Activated naive CD4-positive, alpha-beta T cell treated with anti-CD3 and anti-CD28 coated beads for 36 hours (primary cell): ENCODE results near the gene PCDH15. TPM values are rescaled to one million over a fixed set of nuclear protein-coding genes. Genes with fewer than 3 reads are reported as not detected.

Experiments
- CTCF ChIA-PET: fragments of 350-600 bp; sonication (Branson Sonifier 250); formaldehyde crosslinking; loops from one replicate; lab custom pipeline; 2021; ENCODE audit warnings: antibody characterized with exemption; lab: Charles Lee
- DNase-seq: peaks from one replicate; pipeline ENCODE4 v3.0.0-alpha.2; 2020
- H3K27ac Mint-ChIP-seq: one replicate; pipeline ENCODE4 v1.8.0; 2021; ENCODE audit warnings: mild to moderate bottlenecking, mixed read lengths
- H3K27me3 Mint-ChIP-seq: one replicate; pipeline ENCODE4 v1.8.0; 2021; ENCODE audit warnings: low read depth, mixed read lengths
- H3K36me3 Mint-ChIP-seq: one replicate; pipeline ENCODE4 v1.8.0; 2021; ENCODE audit warnings: low read depth, mixed read lengths
- H3K4me1 Mint-ChIP-seq: one replicate; pipeline ENCODE4 v1.8.0; 2021; ENCODE audit warnings: low read depth, mixed read lengths
- H3K4me3 Mint-ChIP-seq: one replicate; pipeline ENCODE4 v1.8.0; 2021; ENCODE audit warnings: mild to moderate bottlenecking, moderate library complexity, mixed read lengths
- H3K9me3 Mint-ChIP-seq: one replicate; pipeline ENCODE4 v1.8.0; 2021; ENCODE audit warnings: mixed read lengths
- intact Hi-C: fragments of 100-400 bp; cut with micrococcal nuclease; formaldehyde crosslinking; loops from one replicate; pipeline ENCODE4 v1.15.1; 2023
- total RNA-seq, 2 experiments: library from RNA; stranded (reverse); gene quantifications; one replicate each; pipeline ENCODE4 v1.2.3, GENCODE V29; 2021

PCDH15 gene
- total RNA-seq, 2 experiments from 2014 or later = not detected

DNA sequence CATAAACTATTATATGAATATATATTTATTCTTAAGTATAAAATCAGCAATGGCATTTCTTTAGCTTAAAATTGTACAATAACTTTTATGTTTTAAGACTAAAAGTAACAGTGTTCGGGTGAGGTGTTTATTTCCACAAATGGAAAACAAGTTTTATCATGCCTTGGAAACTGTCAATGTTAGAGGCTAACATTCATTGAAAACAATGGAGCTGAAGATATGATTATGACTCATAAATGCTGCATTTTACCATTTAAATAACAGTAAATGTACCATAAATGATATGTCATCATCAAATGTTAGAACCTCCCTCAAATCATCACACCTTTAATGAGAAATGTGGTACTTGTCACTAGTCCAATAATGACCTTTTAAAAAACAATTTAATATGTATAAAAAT, 897.3 kb downstream of the PCDH15 start:
- Mint-ChIP-seq H3K4me3 (no peak overlapping the region), H3K36me3 (no peaks in the 10 kb centered on the region), H3K27me3 (no peaks in the 10 kb centered on the region), H3K9me3 (no peaks in the 10 kb centered on the region), H3K4me1 (no peaks in the 10 kb centered on the region), H3K27ac (no peak overlapping the region)
- DNase-seq = no peak
- CTCF ChIA-PET = no interaction called here
- intact Hi-C loops = no loop called here

DNA sequence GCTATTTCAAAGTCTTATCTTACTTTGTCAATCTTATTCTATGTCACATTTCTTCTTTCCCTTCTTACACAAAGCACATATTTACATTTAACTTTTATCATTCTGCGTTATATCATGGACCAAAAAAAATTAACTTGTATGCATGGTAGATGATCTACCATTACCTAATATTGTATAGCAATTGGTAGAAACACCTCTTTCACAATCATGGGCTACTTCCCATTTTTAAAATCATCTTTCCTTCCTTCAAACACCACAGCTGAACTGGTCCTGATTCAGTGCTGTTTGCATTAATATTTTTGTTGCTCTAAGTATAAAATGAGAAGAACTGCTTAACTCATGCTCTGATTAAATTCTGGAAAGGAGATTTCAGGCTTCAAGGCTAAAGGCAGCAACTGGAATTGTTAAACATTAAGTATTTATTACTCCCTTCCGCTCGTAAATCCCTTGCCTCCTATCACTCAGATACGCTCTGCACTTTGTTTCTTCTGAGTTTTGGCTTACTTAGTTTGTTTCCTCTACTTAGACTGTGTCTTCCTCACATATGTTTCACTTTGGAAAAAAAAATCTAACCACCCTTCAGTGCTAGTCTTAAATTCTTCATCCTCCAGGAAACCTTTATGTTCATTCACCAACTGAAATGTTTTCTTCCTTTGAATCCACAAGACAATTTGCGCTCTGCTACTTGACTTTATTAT, 901.4 kb downstream of the PCDH15 start:
- CTCF ChIA-PET = no interaction called here
- DNase-seq = no peak
- no peaks in the 10 kb centered on the region for H3K36me3 Mint-ChIP-seq
- H3K27me3 Mint-ChIP-seq = no peaks in the 10 kb centered on the region
- H3K4me1 Mint-ChIP-seq = no peaks in the 10 kb centered on the region
- intact Hi-C loops = no loop called here
- H3K9me3 Mint-ChIP-seq = no peaks in the 10 kb centered on the region
- no peak overlapping the region for H3K27ac Mint-ChIP-seq
- no peak overlapping the region for H3K4me3 Mint-ChIP-seq

DNA sequence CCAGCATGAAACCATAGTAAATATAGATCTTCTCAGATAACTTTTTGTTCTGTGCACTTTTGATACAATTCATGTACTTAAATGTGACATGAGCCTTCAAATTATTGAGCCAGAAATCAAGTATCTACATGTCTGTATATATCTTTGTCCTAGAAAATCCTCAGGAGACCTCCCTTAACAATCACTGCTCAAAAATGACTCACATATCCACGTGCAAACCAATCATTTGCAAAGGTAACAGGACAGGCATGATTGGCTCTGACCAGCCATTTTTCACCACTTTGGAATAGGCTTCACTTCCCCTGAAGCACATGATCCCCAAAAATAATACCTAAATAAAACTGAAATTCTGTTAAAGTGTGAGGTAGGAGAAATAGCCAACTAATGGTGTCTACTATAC, 902.5 kb downstream of the PCDH15 start:
- H3K27ac Mint-ChIP-seq = no peak overlapping the region
- H3K9me3 Mint-ChIP-seq = peaks cover 2% of the 10 kb centered on the region
- DNase-seq = no peak
- CTCF ChIA-PET = no interaction called here
- H3K4me1 Mint-ChIP-seq = no peaks in the 10 kb centered on the region
- intact Hi-C loops = no loop called here
- H3K27me3 Mint-ChIP-seq = no peaks in the 10 kb centered on the region
- H3K36me3 Mint-ChIP-seq = no peaks in the 10 kb centered on the region
- no peak overlapping the region for H3K4me3 Mint-ChIP-seq

DNA sequence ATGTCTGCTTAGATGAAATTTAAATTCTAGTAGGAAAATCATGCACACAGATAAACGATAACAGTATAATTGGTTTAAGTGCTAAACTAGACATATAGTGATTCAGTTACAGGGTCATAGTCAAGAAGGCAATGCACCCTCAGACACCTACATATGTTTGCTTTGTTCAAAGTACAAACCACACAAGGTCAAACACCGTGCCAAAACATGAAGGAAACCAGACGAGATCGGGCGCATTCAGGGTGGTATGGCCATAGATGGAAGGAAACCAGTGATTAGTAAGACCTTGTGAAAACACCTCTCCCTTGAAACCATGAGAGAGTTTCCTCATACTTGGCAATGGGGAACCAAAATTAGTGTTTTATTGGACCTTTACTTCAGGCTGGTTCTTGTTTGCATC, 906.9 kb downstream of the PCDH15 start:
- Mint-ChIP-seq H3K4me1 (no peaks in the 10 kb centered on the region), H3K9me3 (peaks cover 2% of the 10 kb centered on the region), H3K4me3 (no peak overlapping the region), H3K27me3 (no peaks in the 10 kb centered on the region), H3K27ac (no peak overlapping the region), H3K36me3 (no peaks in the 10 kb centered on the region)
- no peak for DNase-seq
- intact Hi-C loops = no loop called here
- CTCF ChIA-PET = no interaction called here

DNA sequence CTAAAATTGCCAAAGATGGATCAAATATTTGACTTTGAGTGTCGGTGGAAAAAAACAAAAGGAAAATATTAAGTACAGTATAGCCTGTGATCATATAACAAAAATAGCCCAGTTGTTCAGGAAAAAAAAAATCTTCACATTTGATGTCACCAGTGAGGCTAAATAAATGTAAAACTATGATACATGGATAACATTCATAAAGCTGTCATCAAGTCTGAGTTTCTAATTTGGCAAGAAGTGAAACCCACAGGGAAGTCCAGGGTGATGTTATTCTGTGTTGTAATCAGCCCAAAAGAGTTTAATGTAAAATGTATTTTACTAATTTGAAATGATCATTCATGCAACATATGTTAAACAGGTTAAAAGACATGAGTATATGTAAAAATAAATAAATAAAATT, 908.0 kb downstream of the PCDH15 start:
- Mint-ChIP-seq H3K27ac (no peak overlapping the region), H3K36me3 (no peaks in the 10 kb centered on the region), H3K4me1 (no peaks in the 10 kb centered on the region), H3K9me3 (peaks cover 2% of the 10 kb centered on the region), H3K27me3 (no peaks in the 10 kb centered on the region), H3K4me3 (no peak overlapping the region)
- intact Hi-C loops = no loop called here
- CTCF ChIA-PET = no interaction called here
- no peak for DNase-seq

DNA sequence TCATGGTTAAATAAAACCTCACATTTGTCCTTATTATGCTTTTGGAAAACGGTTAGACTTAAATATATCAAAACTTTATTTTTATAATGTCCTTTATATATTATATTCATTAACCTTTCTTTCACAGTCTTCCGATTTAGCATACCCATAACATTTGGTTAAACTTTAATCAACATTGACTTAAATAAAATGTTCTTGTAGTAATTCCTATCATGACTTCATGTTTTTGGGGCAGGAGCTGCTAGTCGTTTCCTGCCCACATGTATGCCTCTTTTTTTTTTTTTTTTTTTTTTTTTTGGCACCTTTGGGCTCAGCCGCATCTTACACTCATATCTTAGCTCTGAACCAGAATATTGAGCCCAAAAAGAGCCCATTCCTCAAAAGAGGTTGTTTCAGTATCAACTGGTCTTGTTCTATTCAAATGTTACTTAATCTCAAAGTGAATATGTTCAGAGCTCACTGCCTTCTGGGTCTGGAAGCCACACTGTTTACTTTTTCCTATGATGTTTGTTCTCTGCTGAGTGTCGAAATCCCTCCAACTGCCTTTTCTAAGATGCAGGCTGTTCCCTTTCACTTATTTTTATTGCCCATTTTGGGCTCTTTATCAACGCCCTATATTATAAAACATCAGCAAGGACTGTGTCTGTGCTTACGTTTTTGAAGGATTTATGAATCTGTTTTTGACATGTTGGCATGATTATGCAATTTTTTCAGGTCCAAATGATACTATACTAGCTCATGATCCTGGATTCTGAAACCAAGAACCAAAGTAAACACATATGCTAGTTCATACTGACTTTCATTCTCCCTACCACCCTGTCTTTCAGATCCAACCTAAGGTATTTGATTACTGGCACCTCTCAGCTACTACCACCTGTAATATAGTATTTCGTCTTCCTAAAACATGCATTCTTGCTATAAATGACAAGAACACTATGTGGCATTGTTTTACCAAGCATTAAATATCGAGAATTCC, 914.4 kb downstream of the PCDH15 start:
- peaks cover 1% of the 10 kb centered on the region for H3K9me3 Mint-ChIP-seq
- no peaks in the 10 kb centered on the region for H3K4me1 Mint-ChIP-seq
- CTCF ChIA-PET = interaction anchor here (0.6 kb wide), 1 partner anchor 88 kb away, joined by 6 read pairs; no protein-coding TSS in a partner anchor
- no peak for DNase-seq
- no peak overlapping the region for H3K27ac Mint-ChIP-seq
- H3K4me3 Mint-ChIP-seq = no peak overlapping the region
- intact Hi-C loops = no loop called here
- no peaks in the 10 kb centered on the region for H3K27me3 Mint-ChIP-seq
- H3K36me3 Mint-ChIP-seq = no peaks in the 10 kb centered on the region

DNA sequence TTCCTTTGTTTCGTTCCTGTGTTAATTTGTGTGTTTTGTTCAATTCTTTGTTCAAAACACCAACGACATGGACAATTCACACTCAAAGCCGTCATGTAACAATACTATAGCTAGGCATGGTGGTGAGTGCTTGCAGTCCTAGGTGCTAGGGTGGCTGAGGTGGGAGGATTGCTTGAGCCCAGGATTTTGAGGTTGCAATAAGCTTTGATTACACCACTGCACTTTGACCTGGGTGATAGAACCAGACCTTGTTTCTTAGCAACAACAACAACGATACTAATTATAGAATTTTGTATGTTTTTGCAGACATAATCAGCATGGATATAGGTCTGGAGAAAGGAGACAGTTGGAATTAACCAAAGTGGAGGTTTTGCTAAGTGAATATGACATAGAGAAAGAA, 936.2 kb downstream of the PCDH15 start:
- CTCF ChIA-PET = no interaction called here
- H3K4me3 Mint-ChIP-seq = no peak overlapping the region
- no peaks in the 10 kb centered on the region for H3K4me1 Mint-ChIP-seq
- no peak overlapping the region for H3K27ac Mint-ChIP-seq
- H3K36me3 Mint-ChIP-seq = no peaks in the 10 kb centered on the region
- H3K27me3 Mint-ChIP-seq = no peaks in the 10 kb centered on the region
- H3K9me3 Mint-ChIP-seq = peaks cover 6% of the 10 kb centered on the region
- DNase-seq = no peak
- intact Hi-C loops = no loop called here

DNA sequence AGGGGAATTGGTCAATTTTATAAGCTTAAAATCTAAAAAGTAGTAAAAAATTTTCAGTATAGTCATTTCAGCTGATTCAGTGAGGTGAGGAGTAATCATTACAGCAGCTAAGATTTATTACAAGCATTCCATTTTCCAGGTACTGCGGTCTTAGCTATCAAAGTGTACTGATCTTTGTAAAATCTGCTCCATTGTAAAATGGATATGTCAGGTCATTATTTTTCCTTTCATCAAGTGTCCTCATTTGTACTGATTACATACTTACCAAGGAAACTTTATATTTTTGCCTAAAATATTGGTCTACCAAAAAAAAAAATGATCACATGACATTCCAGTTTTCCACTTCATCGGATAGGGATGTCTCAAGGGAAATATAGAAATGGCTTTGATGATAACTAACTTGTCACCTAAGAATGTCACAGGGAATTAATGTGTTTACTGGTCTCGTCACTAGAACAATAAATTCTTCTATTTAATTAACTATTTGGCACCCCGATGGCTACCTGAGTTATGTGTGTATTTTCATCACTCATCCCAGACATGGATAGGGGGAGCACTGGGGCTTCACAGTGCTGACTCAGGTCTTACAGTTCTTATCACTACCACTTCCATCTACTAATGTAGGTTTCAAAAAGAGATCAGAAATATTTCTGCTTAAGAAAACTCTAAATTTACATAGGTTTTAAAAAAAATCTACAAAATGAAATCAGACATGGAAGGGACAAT, 948.4 kb downstream of the PCDH15 start:
- intact Hi-C loops = no loop called here
- CTCF ChIA-PET = no interaction called here
- Mint-ChIP-seq H3K27ac (no peak overlapping the region), H3K4me3 (no peak overlapping the region), H3K36me3 (no peaks in the 10 kb centered on the region), H3K4me1 (no peaks in the 10 kb centered on the region), H3K9me3 (no peaks in the 10 kb centered on the region), H3K27me3 (no peaks in the 10 kb centered on the region)
- DNase-seq = no peak

DNA sequence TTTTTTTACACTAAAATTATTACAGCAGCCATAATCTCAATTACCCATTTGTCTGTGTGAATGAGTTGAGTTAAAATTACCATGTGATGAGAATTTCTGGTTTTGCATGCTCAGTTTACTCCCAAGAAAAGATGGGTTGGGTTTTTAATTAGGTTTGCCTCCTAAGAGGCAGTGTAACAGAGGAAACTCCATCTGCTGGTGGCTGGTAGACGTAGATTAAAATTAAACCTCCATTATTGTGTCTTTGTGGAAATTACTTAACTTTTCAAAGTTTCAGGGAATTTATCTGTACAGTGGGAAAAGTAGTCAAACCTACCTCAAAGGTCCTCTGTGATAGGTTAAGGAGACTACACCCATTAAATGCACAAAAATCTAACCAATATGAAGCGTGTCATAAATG, 954.2 kb downstream of the PCDH15 start:
- H3K4me3 Mint-ChIP-seq = no peak overlapping the region
- CTCF ChIA-PET = no interaction called here

DNA sequence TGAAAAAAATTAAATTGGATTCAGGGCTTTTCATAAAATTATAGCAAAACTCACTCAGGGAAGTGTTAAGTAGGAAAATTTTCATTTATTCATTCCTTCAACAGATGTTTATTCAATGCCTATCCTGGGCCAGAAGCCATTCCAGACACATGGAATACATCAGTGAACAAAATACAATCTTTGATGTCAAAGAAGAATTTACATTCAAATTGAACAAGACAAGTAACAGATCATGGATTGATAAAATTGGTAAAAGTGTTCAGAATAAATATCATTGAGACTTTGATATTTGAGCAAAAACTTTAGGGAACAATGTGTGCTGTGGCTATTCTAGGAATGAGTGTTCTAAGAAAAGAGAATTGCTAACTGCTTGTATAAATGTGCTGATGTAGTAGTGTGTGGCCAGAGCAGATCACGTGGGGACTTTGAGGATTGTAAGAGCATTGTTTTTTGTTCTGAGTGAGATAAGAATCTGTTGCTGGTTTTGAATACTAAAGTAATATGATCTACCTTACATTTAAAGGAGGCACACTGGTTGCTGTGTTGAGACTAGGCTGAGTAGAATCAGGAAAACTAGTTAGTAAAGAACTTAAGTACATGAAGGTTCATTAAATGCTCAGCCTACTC, 957.2 kb downstream of the PCDH15 start:
- no peak for DNase-seq
- peaks cover 1% of the 10 kb centered on the region for H3K9me3 Mint-ChIP-seq
- H3K4me3 Mint-ChIP-seq = no peak overlapping the region
- intact Hi-C loops = no loop called here
- CTCF ChIA-PET = no interaction called here
- H3K4me1 Mint-ChIP-seq = no peaks in the 10 kb centered on the region
- H3K27ac Mint-ChIP-seq = no peak overlapping the region
- H3K36me3 Mint-ChIP-seq = no peaks in the 10 kb centered on the region
- no peaks in the 10 kb centered on the region for H3K27me3 Mint-ChIP-seq

More for the DNA sequence above, 954.2 kb downstream of the PCDH15 start:
- Mint-ChIP-seq H3K9me3 (peaks cover 1% of the 10 kb centered on the region), H3K36me3 (no peaks in the 10 kb centered on the region), H3K4me1 (no peaks in the 10 kb centered on the region), H3K27me3 (no peaks in the 10 kb centered on the region), H3K27ac (no peak overlapping the region)
- DNase-seq = no peak
- intact Hi-C loops = no loop called here

DNA sequence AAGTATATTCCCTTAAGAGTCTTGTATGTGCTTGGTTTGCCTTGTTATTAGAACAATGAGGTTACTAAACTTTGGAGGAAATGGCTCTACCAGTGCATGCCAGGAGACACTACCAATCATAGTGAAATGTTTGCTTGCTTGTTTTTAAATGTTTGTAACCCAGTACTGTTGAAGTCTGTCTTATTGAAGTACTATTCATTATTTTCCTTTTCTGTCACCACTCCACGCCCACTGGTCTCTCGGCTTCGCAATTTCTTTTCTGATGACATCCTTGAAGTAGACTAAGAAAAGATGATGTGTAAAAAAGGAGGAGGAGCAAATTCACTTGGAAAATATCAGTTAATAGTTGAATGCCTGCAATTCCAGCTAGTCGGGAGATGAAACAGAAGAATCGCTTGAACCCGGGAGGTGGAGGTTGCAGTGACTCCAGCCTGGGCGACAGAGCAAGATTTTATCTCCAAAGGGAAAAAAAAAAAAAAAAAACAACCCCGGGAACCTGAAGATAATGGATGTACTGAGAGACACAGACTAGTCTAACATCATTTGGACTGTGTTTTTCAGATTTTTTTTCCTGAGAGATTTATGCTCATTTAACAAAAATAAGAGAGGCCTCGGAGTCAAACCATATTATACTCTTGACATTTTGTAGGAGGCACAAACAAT, 959.4 kb downstream of the PCDH15 start:
- DNase-seq = no peak
- Mint-ChIP-seq H3K9me3 (peaks cover 3% of the 10 kb centered on the region), H3K4me3 (no peak overlapping the region), H3K27ac (no peak overlapping the region), H3K4me1 (no peaks in the 10 kb centered on the region), H3K36me3 (no peaks in the 10 kb centered on the region), H3K27me3 (no peaks in the 10 kb centered on the region)
- CTCF ChIA-PET = no interaction called here
- intact Hi-C loops = no loop called here
